Activated CD4-positive, alpha-beta T cell treated with anti-CD3 and anti-CD28 coated beads for 4 hours (primary cell): ENCODE results near the gene GREM1.

Experiments used
- DNase-seq, 2 donors: peaks; one replicate each; pipeline ENCODE4 v3.0.0-alpha.2; 2020

The GREM1 gene

GRCh38 chr15:32792436-32792835, 74.6 kb downstream of the GREM1 start:
- no peak for DNase-seq
